Endothelial cell of umbilical vein (primary cell): Measurements from ENCODE around the gene TSPAN8. TPM values are rescaled to one million over a fixed set of nuclear protein-coding genes. Genes with fewer than 3 reads are reported as not detected.

Experiments used
- BruUV-seq: library from RNA; stranded (reverse); fragments of 400-500 nt; replicated peaks from 2 replicates; lab custom pipeline; 2021; lab: Mats Ljungman, UMichigan
- CTCF ChIA-PET: fragments of 300-600, 350-600 bp; sonication (Branson Sonifier 250); formaldehyde crosslinking; loops from one replicate; lab custom pipeline; 2021; ENCODE audit warnings: antibody characterized with exemption, inconsistent platforms; lab: Charles Lee
- POLR2A ChIA-PET: fragments of 300-600, 350-600 bp; sonication (Branson Sonifier 250); formaldehyde crosslinking; loops from one replicate; lab custom pipeline; 2021; ENCODE audit warnings: antibody characterized with exemption, inconsistent platforms; lab: Charles Lee
- DNase-seq: peaks from one replicate; pipeline ENCODE4 v3.0.0-alpha.2; 2011; ENCODE audit warnings: low read depth, low spot score
- FAIRE-seq: peaks from 2 replicates; lab custom pipeline; 2011; peaks lifted over from hg19 to GRCh38; lab: Jason Lieb, UNC
- H2AFZ ChIP-seq: 2 replicates; pipeline ENCODE4 v1.6.0; 2012; ENCODE audit warnings: low read depth, low read length, control low read depth, inconsistent platforms
- H3K27ac ChIP-seq: 2 replicates; pipeline ENCODE4 v1.5.1; 2011; ENCODE audit warnings: low read depth, mild to moderate bottlenecking, control low read depth, low read length, moderate library complexity; ENCODE audit not compliant: insufficient read depth
- H3K27me3 ChIP-seq, 2 experiments: 2 replicates each; pipeline versions ENCODE4 v1.6.0 to v1.6.1; 2011; ENCODE audit warnings: low read length in 2 of 2, mixed read lengths in 1 of 2; ENCODE audit not compliant: control insufficient read depth in 2 of 2, insufficient read depth in 2 of 2
- H3K36me3 ChIP-seq, 2 experiments: 2 replicates in 1 of 2; 3 replicates in 1 of 2; pipeline ENCODE4 v1.5.1; 2011; ENCODE audit warnings: low read length in 2 of 2, mild to moderate bottlenecking in 1 of 2, moderate library complexity in 1 of 2; ENCODE audit not compliant: control insufficient read depth in 2 of 2, insufficient read depth in 2 of 2; ENCODE audit errors: extremely low read depth in 1 of 2
- H3K4me1 ChIP-seq: 3 replicates; pipeline ENCODE4 v1.5.1; 2011; ENCODE audit warnings: mild to moderate bottlenecking, low read length; ENCODE audit not compliant: control insufficient read depth, insufficient read depth; ENCODE audit errors: extremely low read depth
- H3K4me2 ChIP-seq: 2 replicates; pipeline ENCODE4 v1.6.1; 2011; ENCODE audit warnings: low read length, control low read depth, mixed read lengths; ENCODE audit not compliant: insufficient read depth
- H3K4me3 ChIP-seq, 3 experiments: fragments of 200-600 bp in 1 of 3; sonication (generic), shearing (Covaris generic) in 1 of 3; replicated peaks in 1 of 3; 2 replicates each; pipeline ENCODE4 v1.5.1; 2011 to 2016; ENCODE audit warnings: control low read depth in 3 of 3, low read length in 3 of 3, mild to moderate bottlenecking in 2 of 3, inconsistent platforms in 1 of 3, low read depth in 1 of 3, moderate library complexity in 1 of 3; ENCODE audit not compliant: insufficient read depth in 1 of 3
- H3K79me2 ChIP-seq: 2 replicates; pipeline ENCODE4 v1.6.0; 2012; ENCODE audit warnings: low read length, inconsistent platforms; ENCODE audit not compliant: control insufficient read depth, insufficient read depth
- H3K9ac ChIP-seq: replicated peaks from 2 replicates; pipeline ENCODE3; 2011; ENCODE audit warnings: low read length, control low read depth; ENCODE audit not compliant: insufficient read depth; ENCODE audit errors: extremely low read depth
- H3K9me1 ChIP-seq: replicated peaks from 3 replicates; pipeline ENCODE4 v1.6.0; 2011; ENCODE audit warnings: mild to moderate bottlenecking, low read length; ENCODE audit not compliant: control insufficient read depth, insufficient read depth; ENCODE audit errors: extremely low read depth
- H3K9me3 ChIP-seq: replicated peaks from 2 replicates; pipeline ENCODE4 v1.5.1; 2012; ENCODE audit warnings: low read length, inconsistent platforms; ENCODE audit not compliant: control insufficient read depth, insufficient read depth
- H4K20me1 ChIP-seq: replicated peaks from 2 replicates; pipeline ENCODE3; 2011; ENCODE audit warnings: mild to moderate bottlenecking, low read length; ENCODE audit not compliant: control insufficient read depth, insufficient read depth; ENCODE audit errors: extremely low read depth
- EZH2 ChIP-seq: IDR thresholded peaks from 2 replicates; pipeline ENCODE4 v1.6.1; 2012; ENCODE audit warnings: borderline replicate concordance, low read depth, mild to moderate bottlenecking, moderate library complexity, low read length, inconsistent platforms; ENCODE audit not compliant: severe bottlenecking
- FOS ChIP-seq: IDR thresholded peaks from 2 replicates; pipeline ENCODE4 v1.6.1; 2011; ENCODE audit warnings: mild to moderate bottlenecking, low read length, moderate library complexity, borderline replicate concordance; ENCODE audit not compliant: insufficient read depth
- GATA2 ChIP-seq: IDR thresholded peaks from 2 replicates; pipeline ENCODE4 v1.7.0; 2011; ENCODE audit warnings: low read depth, mild to moderate bottlenecking, moderate library complexity, mixed read lengths, low read length; ENCODE audit not compliant: insufficient read length, insufficient read depth
- JUN ChIP-seq: IDR thresholded peaks from 2 replicates; pipeline ENCODE4 v1.6.1; 2011; ENCODE audit warnings: borderline replicate concordance, low read depth; ENCODE audit not compliant: insufficient read length, insufficient read depth
- MYC ChIP-seq: IDR thresholded peaks from one replicate; pipeline ENCODE4 v1.6.1; 2011; ENCODE audit warnings: mild to moderate bottlenecking, low read depth, low read length
- POLR2A ChIP-seq: IDR thresholded peaks from 2 replicates; pipeline ENCODE4 v1.6.1; 2012; ENCODE audit warnings: low read depth, mild to moderate bottlenecking, control low read depth, low read length
- POLR2AphosphoS5 ChIP-seq: IDR thresholded peaks from 2 replicates; pipeline ENCODE4 v1.6.1; 2012; ENCODE audit warnings: low read depth, mild to moderate bottlenecking, control low read depth, low read length, moderate library complexity; ENCODE audit not compliant: insufficient read depth
- dilution Hi-C: fragments of 300-500 bp; cut with MboI; formaldehyde crosslinking; loops from one replicate; pipeline ENCODE4 v1.15.0; 2019; ENCODE audit warnings: low sequenced_read_pairs; ENCODE audit not compliant: extremely low pct_ligation_motif_present
- intact Hi-C: fragments of 100-400 bp; cut with micrococcal nuclease; formaldehyde crosslinking; loops from one replicate; pipeline ENCODE4 v1.10.0; 2022
- polyA plus RNA-seq, 4 experiments: library from polyadenylated mRNA; depleted of rRNA in 3 of 4; stranded (reverse) in 3 of 4; unstranded in 1 of 4; fragments of >200 nt; gene quantifications; 2 replicates each; pipeline versions ENCODE4 v1.2.1 to v1.2.3, GENCODE V29; 2011 to 2012; ENCODE audit warnings: missing spikeins in 1 of 4
- total RNA-seq: library from RNA; stranded (reverse); gene quantifications from 2 replicates; pipeline ENCODE4 v1.2.3, GENCODE V29; 2021
- TF ChIP-seq, protein P1 (sequence below): IDR thresholded peaks from 2 replicates; pipeline ENCODE4 v1.6.1; 2011; ENCODE audit not compliant: insufficient read depth, insufficient read length
- TF ChIP-seq, protein P2 (sequence below), 2 donors: IDR thresholded peaks; 1 replicate in 1 of 2; 2 replicates in 1 of 2; pipeline ENCODE4 v1.5.1; 2011; ENCODE audit warnings: low read length in 2 of 2, mild to moderate bottlenecking in 2 of 2, moderate library complexity in 2 of 2, control low read depth in 1 of 2, inconsistent platforms in 1 of 2, low read depth in 1 of 2; ENCODE audit not compliant: insufficient read depth in 1 of 2; ENCODE audit errors: extremely low read depth in 1 of 2

TSPAN8 gene
- total and polyA plus RNA-seq, 2 donors (not counting 3 experiments of a cell fraction or from before 2014, with no cell fraction given): 1.2 to 1.6 TPM

DNA sequence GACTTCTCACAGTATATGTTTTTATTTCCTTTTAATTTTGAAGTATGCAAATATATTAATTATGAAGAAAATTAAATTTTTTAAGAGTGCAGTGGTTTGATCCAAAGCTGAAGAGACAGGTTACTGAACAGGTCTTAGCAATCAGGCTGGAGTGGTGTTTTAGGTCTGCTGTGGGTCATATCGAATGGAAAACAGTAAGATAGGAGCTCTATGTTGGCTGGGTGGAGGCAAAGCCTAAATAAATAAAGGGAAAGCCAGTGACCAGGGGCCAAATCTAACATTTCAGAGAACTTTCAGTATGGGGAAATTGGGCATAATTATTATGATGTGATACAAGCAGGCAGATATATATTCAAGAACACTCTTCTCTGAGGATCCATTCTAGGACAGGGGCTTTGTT is 12.7 kb upstream of the TSPAN8 start:
- FAIRE-seq: no peak
- H3K27ac ChIP-seq: no peak overlapping the region
- POLR2A ChIA-PET: no interaction called here

More for the DNA sequence above, 12.7 kb upstream of the TSPAN8 start:
- no peaks in the 10 kb centered on the region for H4K20me1 ChIP-seq
- dilution Hi-C loops: no loop called here
- TF ChIP-seq EZH2 (no peak), GATA2 (no peak), POLR2AphosphoS5 (no peak), JUN (no peak), POLR2A (no peak), MYC (no peak), FOS (no peak)
- TF ChIP-seq, protein P1, sequence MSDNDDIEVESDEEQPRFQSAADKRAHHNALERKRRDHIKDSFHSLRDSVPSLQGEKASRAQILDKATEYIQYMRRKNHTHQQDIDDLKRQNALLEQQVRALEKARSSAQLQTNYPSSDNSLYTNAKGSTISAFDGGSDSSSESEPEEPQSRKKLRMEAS: no peak
- TF ChIP-seq, protein P2, sequence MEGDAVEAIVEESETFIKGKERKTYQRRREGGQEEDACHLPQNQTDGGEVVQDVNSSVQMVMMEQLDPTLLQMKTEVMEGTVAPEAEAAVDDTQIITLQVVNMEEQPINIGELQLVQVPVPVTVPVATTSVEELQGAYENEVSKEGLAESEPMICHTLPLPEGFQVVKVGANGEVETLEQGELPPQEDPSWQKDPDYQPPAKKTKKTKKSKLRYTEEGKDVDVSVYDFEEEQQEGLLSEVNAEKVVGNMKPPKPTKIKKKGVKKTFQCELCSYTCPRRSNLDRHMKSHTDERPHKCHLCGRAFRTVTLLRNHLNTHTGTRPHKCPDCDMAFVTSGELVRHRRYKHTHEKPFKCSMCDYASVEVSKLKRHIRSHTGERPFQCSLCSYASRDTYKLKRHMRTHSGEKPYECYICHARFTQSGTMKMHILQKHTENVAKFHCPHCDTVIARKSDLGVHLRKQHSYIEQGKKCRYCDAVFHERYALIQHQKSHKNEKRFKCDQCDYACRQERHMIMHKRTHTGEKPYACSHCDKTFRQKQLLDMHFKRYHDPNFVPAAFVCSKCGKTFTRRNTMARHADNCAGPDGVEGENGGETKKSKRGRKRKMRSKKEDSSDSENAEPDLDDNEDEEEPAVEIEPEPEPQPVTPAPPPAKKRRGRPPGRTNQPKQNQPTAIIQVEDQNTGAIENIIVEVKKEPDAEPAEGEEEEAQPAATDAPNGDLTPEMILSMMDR (IDR thresholded peaks at IDR 0.05; ENCODE audit: extremely low read depth in 1 of 2, insufficient read depth in 1 of 2, low read depth in 1 of 2, low read length in 2 of 2): no peak
- no peaks in the 10 kb centered on the region for H3K36me3 ChIP-seq
- intact Hi-C loops: no loop called here
- no peaks in the 10 kb centered on the region for H3K79me2 ChIP-seq
- no peaks in the 10 kb centered on the region for H3K27me3 ChIP-seq
- no peak for DNase-seq
- no peak overlapping the region for H2AFZ ChIP-seq
- H3K9me1 ChIP-seq: no peaks in the 10 kb centered on the region
- H3K4me3 ChIP-seq: no peak overlapping the region
- no peak overlapping the region for H3K9ac ChIP-seq
- H3K4me2 ChIP-seq: no peak overlapping the region
- H3K9me3 ChIP-seq: no peaks in the 10 kb centered on the region
- CTCF ChIA-PET: no interaction called here
- BruUV-seq: no TSS peak
- no peaks in the 10 kb centered on the region for H3K4me1 ChIP-seq
